HepG2 (cell line): ENCODE data around the gene FAM20A. TPM values are rescaled to one million over a fixed set of nuclear protein-coding genes. Genes with fewer than 3 reads are reported as not detected.

Experiments used
- ATAC-seq: fragments of 200-7000 bp; cut with Tn5 transposase; 3 replicates; pipeline ENCODE4 v1.9.1; 2020; ENCODE audit warnings: mild to moderate bottlenecking, moderate library complexity
- BruUV-seq: library from RNA; stranded (reverse); fragments of 400-500 nt; replicated peaks from 2 replicates; lab custom pipeline; 2021; lab: Mats Ljungman, UMichigan
- CTCF ChIA-PET: fragments of 300-600 bp; formaldehyde crosslinking; extraction: SDS; loops from one replicate; lab custom pipeline; 2021; ENCODE audit warnings: low total read pairs, inconsistent platforms, low intra/inter-chr PET ratio; lab: Yijun Ruan, JAX
- POLR2A ChIA-PET: fragments of 350-600 bp; sonication (Branson Sonifier 250); formaldehyde crosslinking; loops from one replicate; lab custom pipeline; 2020; ENCODE audit warnings: antibody characterized with exemption, inconsistent platforms; lab: Yijun Ruan, JAX
- DNase-seq: peaks from one replicate; pipeline ENCODE4 v3.0.0-alpha.2; 2015; ENCODE audit warnings: low spot score
- FAIRE-seq: peaks from 3 replicates; lab custom pipeline; 2011; peaks lifted over from hg19 to GRCh38; lab: Jason Lieb, UNC
- H2AFZ ChIP-seq: one replicate; pipeline ENCODE4 v1.6.1; 2011; ENCODE audit warnings: low read length, inconsistent platforms
- H3K27ac ChIP-seq: fragments of 300-600 bp; 3 replicates; pipeline ENCODE4 v1.8.0; 2011; ENCODE audit warnings: mixed run types, mild to moderate bottlenecking, mixed read lengths, low read length, inconsistent platforms; ENCODE audit not compliant: insufficient read depth; ENCODE audit errors: extremely low read length
- H3K27me3 ChIP-seq, 2 experiments: fragments of 200-600 bp in 1 of 2; 2 replicates in 1 of 2; 3 replicates in 1 of 2; pipeline versions ENCODE4 v1.6.0 to v1.8.0; 2011; ENCODE audit warnings: low read length in 2 of 2, mild to moderate bottlenecking in 2 of 2, moderate library complexity in 2 of 2, inconsistent platforms in 1 of 2; ENCODE audit not compliant: insufficient read depth in 2 of 2, control insufficient read depth in 1 of 2
- H3K36me3 ChIP-seq, 2 experiments: fragments of 200-600 bp in 1 of 2; replicated peaks in 1 of 2; 2 replicates in 1 of 2; 3 replicates in 1 of 2; pipeline versions ENCODE4 v1.5.1 to v1.8.0; 2011; ENCODE audit warnings: low read length in 2 of 2, inconsistent platforms in 1 of 2; ENCODE audit not compliant: insufficient read depth in 2 of 2, control insufficient read depth in 1 of 2
- H3K4me1 ChIP-seq: 2 replicates; pipeline ENCODE4 v1.5.1; 2012; ENCODE audit warnings: low read length, inconsistent platforms; ENCODE audit not compliant: insufficient read depth
- H3K4me2 ChIP-seq: 2 replicates; pipeline ENCODE4 v1.6.0; 2011; ENCODE audit warnings: low read depth, low read length, inconsistent platforms
- H3K4me3 ChIP-seq, 3 experiments: fragments of 200-600 bp in 1 of 3; sonication (generic), shearing (Covaris generic) in 1 of 3; replicated peaks in 1 of 3; 2 replicates each; pipeline ENCODE4 v1.5.1; 2011 to 2016; ENCODE audit warnings: low read length in 3 of 3, inconsistent platforms in 2 of 3, low read depth in 2 of 3, mild to moderate bottlenecking in 2 of 3, control low read depth in 1 of 3, mixed read lengths in 1 of 3; ENCODE audit not compliant: insufficient read depth in 1 of 3
- H3K79me2 ChIP-seq: one replicate; pipeline ENCODE4 v1.6.1; 2011; ENCODE audit warnings: low read length, inconsistent platforms; ENCODE audit not compliant: insufficient read depth
- H3K9ac ChIP-seq: 2 replicates; pipeline ENCODE4 v1.6.0; 2011; ENCODE audit warnings: mild to moderate bottlenecking, low read depth, low read length, inconsistent platforms; ENCODE audit not compliant: insufficient read depth
- H3K9me3 ChIP-seq: 2 replicates; pipeline ENCODE4 v1.5.1; 2012; ENCODE audit warnings: mild to moderate bottlenecking, low read length
- H4K20me1 ChIP-seq: 2 replicates; pipeline ENCODE4 v1.6.0; 2011; ENCODE audit warnings: inconsistent platforms, mild to moderate bottlenecking, low read length, moderate library complexity; ENCODE audit not compliant: insufficient read depth
- ATF7-NPFF ChIP-seq: sonication (generic); formaldehyde crosslinking; IDR thresholded peaks from 2 replicates; pipeline ENCODE4 v1.8.1; 2023; ENCODE audit warnings: mild to moderate bottlenecking, low read depth, missing genetic modification reagents, moderate library complexity
- BHLHE40 ChIP-seq: IDR thresholded peaks from 2 replicates; pipeline ENCODE4 v1.6.1; 2011; ENCODE audit warnings: low read length, improper control_type of control experiment
- FOXA1 ChIP-seq, 2 experiments: fragments of 450-650 bp in 1 of 2; sonication (generic) in 1 of 2; formaldehyde crosslinking in 1 of 2; IDR thresholded peaks; 2 replicates each; pipeline versions ENCODE4 v1.4.0 to v1.6.1; 2016 to 2020; ENCODE audit warnings: missing genetic modification reagents in 1 of 2
- HNRNPL ChIP-seq: fragments of 200-400 bp; formaldehyde crosslinking; IDR thresholded peaks from 2 replicates; pipeline ENCODE4 v1.6.1; 2017; ENCODE audit warnings: mild to moderate bottlenecking, low read depth, low read length
- HOXA7 ChIP-seq: sonication (generic); formaldehyde crosslinking; IDR thresholded peaks from 2 replicates; pipeline ENCODE4 v1.8.1; 2022; ENCODE audit warnings: mild to moderate bottlenecking, missing genetic modification reagents, moderate library complexity
- TBL1XR1 ChIP-seq: fragments of 150-350 bp; IDR thresholded peaks from 2 replicates; pipeline ENCODE4 v1.6.1; 2014; ENCODE audit warnings: borderline replicate concordance, low read length; ENCODE audit not compliant: partially characterized antibody
- ZNF143 ChIP-seq: sonication (generic); formaldehyde crosslinking; IDR thresholded peaks from 2 replicates; pipeline ENCODE4 v1.4.0; 2020; ENCODE audit warnings: missing genetic modification reagents
- ZNF441 ChIP-seq: sonication (generic); formaldehyde crosslinking; IDR thresholded peaks from 2 replicates; pipeline ENCODE4 v1.7.0; 2021; ENCODE audit warnings: missing genetic modification reagents, borderline replicate concordance
- WGBS: methylation state at CpG from one replicate; pipeline ENCODE4 v1.1.6; 2017; ENCODE audit warnings: low lambda C conversion rate; 5-methylcytosine and 5-hydroxymethylcytosine counted together
- in situ Hi-C: cut with HindIII; loops from 2 replicates; pipeline ENCODE4 v1.10.0; 2017; ENCODE audit warnings: low pct_unique_long_range_greater_than_20kb; ENCODE audit not compliant: extremely low pct_ligation_motif_present
- intact Hi-C: fragments of 100-400 bp; cut with micrococcal nuclease; formaldehyde crosslinking; loops from one replicate; pipeline ENCODE4 v1.10.0; 2022; ENCODE audit not compliant: unreplicated experiment
- polyA plus RNA-seq, 8 experiments: library from polyadenylated mRNA; depleted of rRNA in 3 of 8; stranded (reverse) in 7 of 8; unstranded in 1 of 8; fragments of >200 nt; fragmentation: Illumina TruSeq in 4 of 8; extraction: Trizol in 4 of 8; gene quantifications; 2 replicates each; pipeline versions ENCODE4 v1.2.1 to v1.2.3, GENCODE V29; 2011 to 2016; ENCODE audit warnings: low read depth in 4 of 8, missing spikeins in 1 of 8, mixed read lengths in 1 of 8; ENCODE audit not compliant: insufficient read depth in 1 of 8
- total RNA-seq, 5 experiments: library from RNA; depleted of rRNA; stranded (reverse); fragments of >200 nt; fragmentation: Illumina TruSeq; extraction: Trizol; gene quantifications; 2 replicates each; pipeline ENCODE4 v1.2.3, GENCODE V29; 2016; ENCODE audit warnings: low read depth in 1 of 5
- TF ChIP-seq, protein P1 (sequence below): sonication (generic); formaldehyde crosslinking; IDR thresholded peaks from 2 replicates; pipeline ENCODE4 v1.4.0; 2020; ENCODE audit warnings: mild to moderate bottlenecking, missing genetic modification reagents

The FAM20A gene
- total and polyA plus RNA-seq, 2 of the 13 experiments (the other 11 are each of a cell fraction or from before 2014, with no cell fraction given): 9.3 to 20.7 TPM

DNA sequence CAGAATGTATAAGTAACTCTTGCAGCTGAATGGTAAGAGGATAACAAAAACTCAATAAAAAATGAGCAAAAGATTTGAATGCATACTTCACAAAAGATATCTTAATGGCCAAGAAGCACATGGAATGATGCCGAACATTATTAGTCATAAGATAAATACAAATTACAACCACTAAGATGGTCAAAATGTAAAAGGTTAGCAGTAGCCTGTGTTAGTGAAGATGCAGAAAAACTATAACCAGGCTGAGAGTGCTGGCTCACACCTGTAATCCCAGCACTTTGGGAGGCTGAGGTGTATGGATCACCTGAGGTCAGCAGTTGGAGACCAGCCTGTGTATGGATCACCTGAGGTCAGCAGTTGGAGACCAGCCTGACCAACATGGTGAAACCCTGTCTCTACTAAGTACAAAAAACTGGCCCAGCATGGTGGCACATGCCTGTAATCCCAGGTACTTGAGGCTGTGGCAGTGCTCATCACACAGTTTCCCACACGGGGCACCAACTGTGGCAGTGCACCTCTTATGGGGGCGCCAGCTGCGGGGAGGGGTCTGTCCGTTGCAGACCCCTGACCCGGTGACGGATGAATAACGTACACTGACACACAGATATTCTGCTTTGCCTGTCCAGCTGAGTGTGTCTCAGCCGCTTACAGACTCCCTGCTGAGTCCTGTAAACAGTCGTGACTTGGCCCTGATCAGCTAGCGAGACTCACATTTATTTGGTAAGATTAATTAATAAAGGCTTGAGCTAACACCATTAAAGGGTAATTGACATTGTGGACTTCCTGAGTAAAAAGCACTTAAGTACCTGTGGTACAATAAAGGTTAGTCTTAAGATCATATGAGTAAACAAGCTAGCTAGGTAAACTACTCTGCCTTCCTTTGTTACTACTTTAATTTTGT lies 45.7 kb upstream of the FAM20A start:
- Histone ChIP-seq H3K27ac (no peak overlapping the region), H3K79me2 (no peaks in the 10 kb centered on the region), H3K27me3 (peaks cover 0 to 3% of the 10 kb centered on the region in 2 experiments; a peak in 2 of 5 replicates), H4K20me1 (no peaks in the 10 kb centered on the region), H3K4me2 (no peak overlapping the region), H3K9me3 (no peaks in the 10 kb centered on the region), H3K4me1 (no peaks in the 10 kb centered on the region), H2AFZ (no peak overlapping the region), H3K4me3 (no peak overlapping the region), H3K9ac (no peak overlapping the region), H3K36me3 (no peaks in the 10 kb centered on the region)
- BruUV-seq: no TSS peak
- POLR2A ChIA-PET: no interaction called here
- intact Hi-C loops: no loop called here
- FAIRE-seq: no peak
- 53% methylated on average over 11 of the region's 11 CpGs for WGBS
- no peak for TF ChIP-seq HNRNPL
- TF ChIP-seq ZNF143 (CRISPR knock-in tag): no peak
- no peak for TF ChIP-seq BHLHE40
- TF ChIP-seq HOXA7 (CRISPR knock-in tag): no peak
- in situ Hi-C loops: no loop called here
- ATAC-seq: no peak
- CTCF ChIA-PET: no interaction called here
- no peak for DNase-seq

DNA sequence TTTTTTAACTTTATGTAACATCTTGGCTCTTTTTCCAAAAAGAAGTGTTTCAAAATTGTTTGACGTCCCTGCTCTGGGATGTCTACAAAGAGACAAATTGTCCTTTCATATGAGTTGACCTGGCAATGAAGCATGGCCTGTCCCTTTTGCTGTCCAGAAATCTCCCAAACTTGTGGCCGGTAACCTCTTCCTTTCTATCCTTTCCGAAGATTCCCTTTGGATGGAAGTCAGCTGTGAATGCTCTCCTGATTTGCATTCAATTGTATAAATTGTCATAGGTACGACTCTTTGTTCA lies 40.9 kb upstream of the FAM20A start:
- H3K79me2 ChIP-seq: no peaks in the 10 kb centered on the region
- H3K9me3 ChIP-seq: no peaks in the 10 kb centered on the region
- ATAC-seq: no peak
- CTCF ChIA-PET: no interaction called here
- 36% methylated on average over 4 of the region's 4 CpGs for WGBS
- no peak overlapping the region for H3K9ac ChIP-seq
- intact Hi-C loops: no loop called here
- no peak overlapping the region for H3K27ac ChIP-seq
- H3K4me3 ChIP-seq: no peak overlapping the region
- no TSS peak for BruUV-seq
- H3K27me3 ChIP-seq: peaks cover 2 to 7% of the 10 kb centered on the region in 2 experiments; a peak in 2 of 5 replicates
- H2AFZ ChIP-seq: no peak overlapping the region
- DNase-seq: no peak
- no peaks in the 10 kb centered on the region for H3K4me1 ChIP-seq
- H3K36me3 ChIP-seq: no peaks in the 10 kb centered on the region
- in situ Hi-C loops: no loop called here
- no peaks in the 10 kb centered on the region for H4K20me1 ChIP-seq
- no peak for FAIRE-seq
- POLR2A ChIA-PET: no interaction called here
- TF ChIP-seq ZNF441 (CRISPR knock-in tag) (no peak), TBL1XR1 (no peak), ATF7-NPFF (CRISPR knock-in tag) (no peak), FOXA1 (IDR thresholded peaks at IDR 0.05) (no peak), FOXA1 (CRISPR knock-in tag; IDR thresholded peaks at IDR 0.05) (no peak)
- TF ChIP-seq, protein P1, sequence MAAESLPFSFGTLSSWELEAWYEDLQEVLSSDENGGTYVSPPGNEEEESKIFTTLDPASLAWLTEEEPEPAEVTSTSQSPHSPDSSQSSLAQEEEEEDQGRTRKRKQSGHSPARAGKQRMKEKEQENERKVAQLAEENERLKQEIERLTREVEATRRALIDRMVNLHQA (CRISPR knock-in tag): no peak
- no peak overlapping the region for H3K4me2 ChIP-seq
